Activated effector memory CD4-positive, alpha-beta T cell treated with anti-CD3 and anti-CD28 coated beads, Interleukin-2, amount 50 U/mL, for 16 hours (primary cell): ENCODE data around the gene ING5.

Source experiments
- DNase-seq: peaks from one replicate; pipeline ENCODE4 v3.0.0-alpha.2; 2020

The ING5 gene

GRCh38 chr2:241763551-241764274, 61.9 kb downstream of the ING5 start:
- DNase-seq = peak; percentile 60

GRCh38 chr2:241764275-241765241, 62.7 kb downstream of the ING5 start:
- DNase-seq = peak; percentile 60

- DNase-seq = peak; percentile 61
Measured at GRCh38 chr2:241767464-241768250, 65.8 kb downstream of the ING5 start.

GRCh38 chr2:241768251-241768711, 66.4 kb downstream of the ING5 start:
- DNase-seq = peak; percentile 57

- peak; percentile 59 for DNase-seq
Measured at GRCh38 chr2:241768850-241769249, 67.0 kb downstream of the ING5 start.

DNA sequence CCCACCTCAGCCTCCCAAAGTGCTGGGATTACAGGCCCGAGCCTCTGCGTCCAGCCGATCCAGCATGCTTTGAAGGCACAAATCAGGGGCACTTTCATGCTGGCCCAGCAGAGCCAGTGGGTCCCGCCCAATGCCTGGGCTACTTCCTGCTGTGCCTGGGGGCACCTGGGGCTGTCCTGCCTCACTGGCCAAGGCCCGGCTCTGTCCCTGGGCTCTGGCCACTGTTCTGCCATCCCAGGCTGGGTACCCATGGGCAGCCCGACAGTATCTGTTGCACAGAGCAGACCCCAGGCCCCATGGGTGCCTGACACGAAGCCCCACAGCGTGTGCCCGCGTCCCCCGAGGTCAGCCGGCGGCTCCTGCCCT, 68.0 kb downstream of the ING5 start:
- DNase-seq = peak; percentile 58

DNA sequence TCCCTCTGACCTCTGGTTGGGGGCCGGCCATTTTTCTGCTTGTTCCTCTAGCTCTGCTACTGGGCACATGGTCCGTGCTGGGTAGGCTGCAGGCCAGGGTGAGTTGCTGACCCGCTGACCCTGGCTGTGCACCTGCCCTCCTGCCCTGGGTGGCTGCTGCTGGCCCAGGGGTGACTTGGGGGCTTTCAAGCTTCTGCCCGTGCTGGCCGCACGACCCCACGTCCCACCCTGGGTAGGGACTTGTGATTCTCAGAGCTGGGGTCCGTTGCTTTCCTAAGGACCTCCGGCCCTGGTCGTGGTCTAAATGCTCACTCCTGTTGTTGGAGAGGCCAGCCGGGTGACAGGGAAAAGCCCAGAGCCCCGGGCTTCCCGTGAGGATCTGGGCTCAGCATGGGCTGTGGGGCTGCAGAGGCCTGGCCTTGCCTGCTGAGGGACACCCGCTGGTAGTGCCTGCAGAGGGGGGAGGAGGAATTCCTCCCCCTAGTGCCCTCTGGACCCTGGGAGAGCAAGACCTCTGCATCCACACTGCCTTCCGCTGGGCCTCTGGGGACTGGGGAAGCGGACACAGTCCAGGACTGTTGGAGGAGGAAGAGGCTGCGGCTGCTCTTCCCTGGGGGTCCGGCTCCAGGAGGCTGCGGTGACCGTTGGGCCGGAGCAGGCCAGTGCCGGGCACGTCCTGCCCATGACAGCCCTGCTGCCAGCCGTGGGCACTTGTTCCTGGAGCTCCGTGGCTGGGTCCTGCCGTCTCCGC, 68.5 kb downstream of the ING5 start:
- peak; percentile 55 for DNase-seq

DNA sequence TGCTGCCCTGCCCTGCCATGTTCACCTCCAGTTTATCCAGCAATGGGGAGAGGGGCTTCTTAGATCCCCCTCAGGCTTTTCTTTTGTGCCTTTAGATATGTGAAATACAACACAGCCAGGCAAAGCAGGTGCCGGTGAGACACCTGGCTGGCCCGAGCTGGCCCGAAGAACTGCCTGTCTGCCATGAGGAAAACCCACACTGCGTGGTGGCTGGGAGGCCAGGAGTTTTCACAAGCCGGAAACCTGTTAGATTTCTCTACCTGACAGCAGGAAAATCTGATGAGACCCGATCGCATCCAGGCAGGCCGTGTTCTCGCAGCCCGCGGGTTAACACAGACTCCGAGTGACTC, 69.1 kb downstream of the ING5 start:
- peak; percentile 56 for DNase-seq

DNA sequence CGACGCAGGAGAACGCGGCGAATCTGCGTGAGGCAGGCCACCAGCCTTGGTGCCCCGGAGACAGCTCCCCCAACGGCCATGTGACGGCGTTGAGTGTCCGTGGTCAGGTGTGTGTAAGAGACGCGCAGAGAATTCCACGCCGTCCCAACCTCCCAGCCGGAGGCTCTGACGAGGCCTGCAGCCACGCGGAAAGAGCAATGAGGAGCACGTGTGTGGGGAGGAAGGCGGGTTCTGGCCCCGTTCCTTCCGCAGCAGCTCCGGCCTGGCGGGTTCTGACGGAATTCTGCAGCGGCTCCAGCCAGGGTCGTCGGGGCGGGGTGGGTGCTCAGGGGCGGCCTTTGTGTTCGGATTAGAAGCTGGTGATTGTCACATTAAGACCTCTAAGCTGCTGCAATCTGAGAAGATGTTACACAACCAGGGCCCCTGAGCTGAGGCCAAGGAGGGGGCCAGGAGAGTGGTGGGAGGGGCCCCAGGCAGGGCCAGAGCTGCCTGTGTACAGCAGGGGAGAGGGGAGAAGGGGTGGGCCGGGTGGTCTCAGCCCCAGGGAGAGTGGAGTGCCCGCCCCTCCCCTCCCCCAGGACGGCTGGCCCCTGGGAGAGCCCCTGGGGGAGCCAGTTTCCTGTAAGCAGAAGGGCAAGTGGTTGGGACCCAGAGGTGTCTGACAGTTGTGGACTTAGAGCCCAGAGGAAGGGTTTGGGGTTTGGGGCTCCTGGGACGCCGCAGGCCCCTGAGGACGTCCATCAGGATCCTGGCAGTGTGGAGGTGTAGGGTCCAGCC, 69.6 kb downstream of the ING5 start:
- peak; percentile 56 for DNase-seq

GRCh38 chr2:241772063-241772499, 70.2 kb downstream of the ING5 start:
- peak; percentile 68 for DNase-seq

DNA sequence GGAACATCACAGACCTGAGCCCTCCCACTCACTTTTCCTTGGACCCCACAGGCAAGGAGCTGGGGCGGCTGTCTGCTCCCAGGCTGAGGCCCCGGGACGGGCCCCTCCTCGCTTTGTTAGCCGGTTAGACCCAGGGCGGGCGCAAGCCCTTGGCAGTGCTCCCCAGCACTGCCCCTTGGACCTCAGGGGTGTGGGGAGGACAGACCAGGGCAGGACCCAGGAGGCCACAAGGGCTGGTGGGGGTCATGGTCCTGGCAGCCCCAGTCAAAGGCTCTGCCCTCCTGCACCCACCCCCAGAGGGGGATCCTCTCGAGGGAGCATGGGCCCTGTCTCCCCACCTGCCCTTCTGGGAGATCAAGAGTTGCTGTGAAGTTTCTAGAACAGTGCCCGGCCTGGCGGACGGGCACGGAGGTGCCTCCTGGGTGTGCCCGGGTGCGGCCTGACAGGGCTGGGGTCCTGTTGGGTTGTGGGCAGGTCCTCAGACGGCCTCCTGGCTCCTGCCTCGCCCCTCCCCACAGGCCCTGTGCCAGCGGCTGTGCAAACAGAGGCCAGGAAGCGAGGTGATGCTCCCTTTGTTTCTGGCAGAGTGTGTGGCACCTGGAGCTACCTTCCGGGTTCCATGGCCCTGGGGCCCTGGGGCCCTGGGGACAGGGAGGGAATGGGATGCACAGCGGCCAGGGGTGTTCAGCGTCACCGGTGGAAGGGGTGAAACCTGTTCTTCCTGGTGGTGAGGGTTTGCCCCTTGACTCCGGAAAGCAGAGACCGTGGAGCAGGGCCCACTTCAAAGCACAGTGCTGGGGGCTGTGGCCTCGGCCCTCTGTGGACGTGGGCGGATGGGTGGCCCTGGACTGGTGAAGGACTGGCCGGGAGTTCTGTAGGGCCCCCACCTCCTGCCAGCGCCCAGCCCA, 71.9 kb downstream of the ING5 start:
- peak; percentile 62 for DNase-seq

DNA sequence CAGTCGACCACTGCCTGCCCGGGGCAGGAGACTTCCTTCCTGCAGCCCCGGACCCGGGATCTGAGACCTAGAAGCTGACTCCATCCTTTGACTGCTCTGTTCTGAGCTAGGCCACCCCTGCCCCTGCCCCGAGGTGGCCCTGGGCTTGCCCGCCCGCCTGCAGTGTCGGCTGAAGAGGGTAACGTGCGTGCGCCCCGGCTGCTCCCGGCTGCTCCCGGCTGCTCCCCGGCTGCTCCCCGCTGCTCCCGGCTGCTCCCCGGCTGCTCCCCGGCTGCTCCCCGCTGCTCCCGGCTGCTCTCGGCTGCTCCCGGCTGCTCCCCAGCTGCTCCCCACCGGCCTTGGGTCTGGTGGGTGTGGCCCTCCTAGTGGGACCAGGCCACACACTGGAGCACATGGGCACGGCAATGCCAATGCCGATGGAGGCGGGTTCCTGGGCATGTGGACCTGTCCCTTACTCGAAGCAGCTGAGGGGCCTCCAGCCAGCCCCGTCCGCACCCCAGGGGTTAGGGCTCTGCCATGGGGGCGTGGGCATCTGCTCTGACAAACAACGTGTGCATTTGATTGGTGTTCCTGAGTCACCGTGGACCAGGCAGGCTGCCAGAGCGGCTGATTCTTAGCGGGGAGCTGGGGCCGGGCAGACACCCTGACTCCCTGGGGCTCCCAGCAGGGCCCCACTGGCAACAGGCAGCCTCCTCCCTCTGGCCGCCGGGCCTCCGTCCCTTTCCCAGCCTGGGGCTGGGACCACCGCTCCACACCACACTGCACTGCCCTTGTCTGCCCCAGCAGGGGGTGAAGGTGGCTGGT, 72.8 kb downstream of the ING5 start:
- DNase-seq = peak; percentile 60

DNA sequence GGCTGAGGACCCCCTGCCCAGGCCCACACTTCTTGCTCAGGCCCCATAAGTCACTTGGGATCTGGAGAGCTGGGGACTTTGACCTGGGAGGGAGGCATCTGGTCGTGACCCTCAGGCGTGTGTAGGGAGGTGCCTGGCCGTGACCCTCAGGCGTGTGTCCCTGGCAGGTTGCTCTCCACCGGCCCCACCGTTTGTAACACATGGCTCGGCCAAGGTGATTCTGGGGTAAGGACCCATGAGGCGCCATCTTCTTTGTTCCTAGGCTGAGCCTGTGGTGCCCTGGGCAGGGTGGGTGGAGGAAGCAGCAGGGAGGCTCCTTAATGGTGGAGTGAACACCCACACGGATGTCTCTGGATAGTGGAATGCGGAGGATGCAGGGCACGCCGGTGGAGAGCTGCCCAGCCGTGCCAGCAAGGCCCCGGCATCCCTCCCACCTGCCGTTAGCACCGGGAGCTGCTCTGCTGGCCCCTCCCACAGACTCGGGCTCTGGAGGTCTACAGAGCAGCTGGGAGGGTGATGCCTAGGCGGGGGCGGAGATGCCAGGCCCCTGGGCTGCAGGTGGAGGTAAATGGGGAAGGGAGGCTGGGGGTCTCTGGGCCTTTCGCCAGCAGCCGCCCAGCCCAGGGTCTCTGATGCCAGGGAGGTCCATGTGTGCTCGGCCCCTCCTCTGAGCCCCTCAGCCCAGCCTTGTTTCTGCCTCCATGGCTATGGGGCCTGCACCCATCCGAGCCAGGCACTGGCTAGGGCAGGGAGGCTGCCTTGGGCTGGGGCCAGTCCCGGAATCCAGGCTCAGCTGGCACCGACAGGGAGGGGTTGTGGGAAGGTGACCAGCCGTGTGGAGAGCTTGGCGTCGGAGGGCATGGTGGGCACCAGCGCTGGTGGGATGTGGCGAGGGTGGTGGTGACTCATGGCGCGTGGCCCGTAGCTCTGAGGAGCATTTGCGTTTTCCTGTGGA, 73.7 kb downstream of the ING5 start:
- peak; percentile 53 for DNase-seq

GRCh38 chr2:241776336-241777169, 74.7 kb downstream of the ING5 start, which contains the start of gene GAL3ST2:
Gene GAL3ST2, plus strand, starts transcription at chr2:241776822. Its CDS starts 134 bp downstream, at chr2:241776956.
- DNase-seq = peak; percentile 50

- peak; percentile 56 for DNase-seq
Measured at GRCh38 chr2:241777170-241777685, 75.4 kb downstream of the ING5 start.

DNA sequence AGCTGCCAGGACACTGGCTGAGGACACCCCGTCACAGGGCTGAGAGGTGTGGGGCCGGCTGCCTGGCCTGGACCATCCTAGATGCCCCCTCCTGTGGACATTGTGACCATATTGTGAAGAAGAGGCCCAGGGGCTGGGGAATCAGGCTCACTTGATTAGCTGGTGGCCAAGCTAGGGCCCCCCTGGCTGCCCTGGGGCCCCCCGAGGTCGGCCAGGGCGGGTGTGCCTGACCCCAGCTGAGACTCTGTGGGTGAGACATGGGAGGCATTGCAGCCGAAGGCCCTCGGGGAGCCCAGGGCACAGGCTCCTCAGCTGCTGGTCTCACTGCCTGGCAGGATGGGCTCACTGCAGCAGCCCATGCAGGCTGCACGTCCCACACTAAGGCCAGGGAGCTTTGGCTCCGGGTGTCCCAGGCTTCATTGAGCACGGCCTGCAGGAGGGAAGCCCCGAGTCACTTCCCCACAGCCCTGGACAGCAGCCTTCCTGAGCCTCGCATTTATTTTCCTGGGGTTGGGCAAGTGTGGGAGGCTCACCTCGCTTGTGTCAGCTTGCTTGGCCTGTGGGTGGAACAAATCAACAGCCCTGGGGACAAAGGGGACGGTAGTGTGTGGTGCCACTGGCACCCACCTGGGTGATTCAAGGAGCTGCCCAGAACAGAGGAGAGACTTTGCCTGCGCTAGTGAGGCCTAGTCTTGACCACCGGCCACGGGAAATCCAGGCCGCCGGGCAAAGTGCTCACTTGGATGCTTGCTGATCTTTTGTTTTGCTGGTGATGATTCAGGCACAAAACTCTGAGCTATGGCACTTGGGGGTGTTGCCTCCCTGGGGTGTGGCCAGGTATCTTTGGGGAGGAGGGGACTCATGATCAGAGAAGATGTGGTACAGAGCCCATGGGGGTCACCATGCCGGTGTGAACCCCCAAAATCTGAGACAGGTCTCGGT, 76.1 kb downstream of the ING5 start:
- peak; percentile 49 for DNase-seq
